H1 (cell line): ENCODE measurements around the gene DLL1. TPM values are rescaled to one million over a fixed set of nuclear protein-coding genes. Genes with fewer than 3 reads are reported as not detected.

Experiments
- BCL11A ChIP-seq, 2 experiments: IDR thresholded peaks; one replicate each; pipeline ENCODE4 v1.6.1; 2011; ENCODE audit warnings: low read depth in 2 of 2, low read length in 2 of 2, mild to moderate bottlenecking in 2 of 2
- EP300 ChIP-seq, 2 experiments: IDR thresholded peaks; 1 replicate in 1 of 2; 2 replicates in 1 of 2; pipeline ENCODE4 v1.6.1; 2011 to 2012; ENCODE audit warnings: low read depth in 2 of 2, low read length in 2 of 2, mild to moderate bottlenecking in 2 of 2, borderline replicate concordance in 1 of 2, inconsistent platforms in 1 of 2, moderate library complexity in 1 of 2
- KDM4A ChIP-seq: IDR thresholded peaks from one replicate; pipeline ENCODE4 v1.7.1; 2012; ENCODE audit warnings: low read depth, mild to moderate bottlenecking, moderate library complexity, low read length, inconsistent platforms; ENCODE audit not compliant: severe bottlenecking
- NANOG ChIP-seq: IDR thresholded peaks from 2 replicates; pipeline ENCODE4 v1.6.1; 2011; ENCODE audit warnings: low read length, low read depth, mild to moderate bottlenecking, inconsistent platforms; ENCODE audit not compliant: insufficient read depth, poor library complexity, severe bottlenecking
- POLR2A ChIP-seq, 2 experiments: IDR thresholded peaks; 1 replicate in 1 of 2; 2 replicates in 1 of 2; pipeline ENCODE4 v1.6.1; 2011; ENCODE audit warnings: low read depth in 2 of 2, low read length in 2 of 2, mild to moderate bottlenecking in 2 of 2; ENCODE audit errors: control extremely low read depth in 1 of 2
- POLR2AphosphoS5 ChIP-seq: IDR thresholded peaks from 2 replicates; pipeline ENCODE4 v1.6.1; 2011; ENCODE audit warnings: low read depth, low read length
- SIN3A ChIP-seq, 2 experiments: IDR thresholded peaks in 1 of 2; conservative IDR thresholded peaks in 1 of 2; 2 replicates each; pipeline ENCODE4 v1.6.1; 2011 to 2012; ENCODE audit warnings: low read length in 2 of 2, improper control_type of control experiment in 1 of 2, low read depth in 1 of 2, mild to moderate bottlenecking in 1 of 2
- polyA plus RNA-seq, 7 experiments: library from polyadenylated mRNA; depleted of rRNA in 3 of 7; stranded (reverse) in 5 of 7; unstranded in 2 of 7; fragments of >200 nt in 5 of 7; fragments of 200-250 nt in 2 of 7; gene quantifications; 1 replicate in 5 of 7; 2 replicates in 1 of 7; 4 replicates in 1 of 7; pipeline versions ENCODE4 v1.2.1 to v1.2.3, GENCODE V29; 2011 to 2013; ENCODE audit warnings: missing spikeins in 2 of 7, mixed read lengths in 2 of 7
- total RNA-seq: library from RNA; stranded (reverse); fragmentation: NEBNext Ultra II Directional; extraction: Animal tissue kit (Norgen Biotek cat#: 25700); gene quantifications from 2 replicates; pipeline ENCODE4 v1.2.1, GENCODE V29; 2021
- TF ChIP-seq, protein P1 (sequence below): IDR thresholded peaks from 2 replicates; pipeline ENCODE4 v1.6.1; 2012; ENCODE audit warnings: inconsistent platforms
- TF ChIP-seq, protein P2 (sequence below): IDR thresholded peaks from 2 replicates; pipeline ENCODE4 v1.6.1; 2012; ENCODE audit warnings: inconsistent platforms

The DLL1 gene
- total and polyA plus RNA-seq, 2 of the 8 experiments (the other 6 are each of a cell fraction or from before 2014, with no cell fraction given), result 1.7 to 3.8 TPM

DNA sequence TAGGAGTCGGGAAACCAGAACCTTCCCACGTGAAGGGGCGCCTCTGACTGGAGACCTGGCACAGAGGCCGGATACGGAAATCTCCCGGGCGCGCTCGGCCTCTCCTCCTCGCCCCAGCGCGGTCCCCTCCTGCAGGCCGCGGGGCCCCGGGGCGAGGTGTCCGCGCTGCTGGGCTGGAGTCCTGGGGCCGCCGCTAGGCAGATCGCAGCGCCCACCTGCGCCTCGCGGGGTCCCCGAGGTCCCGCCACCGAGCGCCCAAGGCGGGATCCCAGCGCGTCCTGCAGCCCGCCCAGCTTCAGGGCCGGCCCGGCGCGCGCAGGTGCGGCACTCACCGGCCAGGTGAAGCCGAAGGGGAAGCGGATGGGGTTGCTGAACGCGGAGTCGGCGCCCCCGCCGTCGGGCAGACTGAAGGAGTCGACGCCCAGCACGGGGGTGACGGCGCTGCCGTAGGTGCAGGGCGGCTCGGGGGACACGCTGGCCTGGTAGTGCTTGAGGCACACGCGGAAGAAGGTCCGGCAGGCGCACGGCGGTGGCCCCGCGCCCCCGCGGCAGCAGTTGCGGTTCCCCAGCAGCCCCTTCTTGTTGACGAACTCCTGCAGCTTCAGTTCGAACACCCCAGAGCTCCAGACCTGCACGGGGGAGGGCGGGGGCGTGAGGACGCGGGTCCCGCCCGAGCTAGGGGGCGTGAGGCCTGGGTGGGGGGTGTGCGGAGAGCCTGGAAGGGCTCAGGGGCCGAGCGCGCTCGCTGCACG lies 1.5 kb downstream of the DLL1 start (continued):
- TF ChIP-seq, protein P1, sequence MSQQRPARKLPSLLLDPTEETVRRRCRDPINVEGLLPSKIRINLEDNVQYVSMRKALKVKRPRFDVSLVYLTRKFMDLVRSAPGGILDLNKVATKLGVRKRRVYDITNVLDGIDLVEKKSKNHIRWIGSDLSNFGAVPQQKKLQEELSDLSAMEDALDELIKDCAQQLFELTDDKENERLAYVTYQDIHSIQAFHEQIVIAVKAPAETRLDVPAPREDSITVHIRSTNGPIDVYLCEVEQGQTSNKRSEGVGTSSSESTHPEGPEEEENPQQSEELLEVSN, result peak; percentile 60
- TF ChIP-seq NANOG (no peak), EP300 (IDR thresholded peaks at IDR 0.05; ENCODE audit: borderline replicate concordance in 1 of 2, low read depth in 2 of 2, low read length in 2 of 2) (no peak), KDM4A (no peak), SIN3A (conservative IDR thresholded peaks at IDR 0.05 in 1 of 2, IDR thresholded peaks at IDR 0.05 in 1 of 2; ENCODE audit: low read depth in 1 of 2, low read length in 2 of 2) (no peak), POLR2A (IDR thresholded peaks at IDR 0.05; ENCODE audit: control extremely low read depth in 1 of 2, low read depth in 2 of 2, low read length in 2 of 2) (no peak), BCL11A (IDR thresholded peaks at IDR 0.05; ENCODE audit: low read depth in 2 of 2, low read length in 2 of 2) (no peak), POLR2AphosphoS5 (no peak)
- TF ChIP-seq, protein P2, sequence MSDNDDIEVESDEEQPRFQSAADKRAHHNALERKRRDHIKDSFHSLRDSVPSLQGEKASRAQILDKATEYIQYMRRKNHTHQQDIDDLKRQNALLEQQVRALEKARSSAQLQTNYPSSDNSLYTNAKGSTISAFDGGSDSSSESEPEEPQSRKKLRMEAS, result peak; percentile 55
